NOMO-1 treated with dmso at 0.1 percent for 144 hours (cell line): ENCODE measurements around the gene DDX60.
"Not testable (repeated sequence)": the region's sequence is repeated elsewhere in the genome, so short reads cannot be mapped to it uniquely, and the experiment has no call there.

Source experiments
- DNase-seq: peaks from one replicate; lab custom pipeline; 2025; ENCODE audit not compliant: unreplicated experiment; lab: John Stamatoyannopoulos, UW

DDX60 gene

DNA sequence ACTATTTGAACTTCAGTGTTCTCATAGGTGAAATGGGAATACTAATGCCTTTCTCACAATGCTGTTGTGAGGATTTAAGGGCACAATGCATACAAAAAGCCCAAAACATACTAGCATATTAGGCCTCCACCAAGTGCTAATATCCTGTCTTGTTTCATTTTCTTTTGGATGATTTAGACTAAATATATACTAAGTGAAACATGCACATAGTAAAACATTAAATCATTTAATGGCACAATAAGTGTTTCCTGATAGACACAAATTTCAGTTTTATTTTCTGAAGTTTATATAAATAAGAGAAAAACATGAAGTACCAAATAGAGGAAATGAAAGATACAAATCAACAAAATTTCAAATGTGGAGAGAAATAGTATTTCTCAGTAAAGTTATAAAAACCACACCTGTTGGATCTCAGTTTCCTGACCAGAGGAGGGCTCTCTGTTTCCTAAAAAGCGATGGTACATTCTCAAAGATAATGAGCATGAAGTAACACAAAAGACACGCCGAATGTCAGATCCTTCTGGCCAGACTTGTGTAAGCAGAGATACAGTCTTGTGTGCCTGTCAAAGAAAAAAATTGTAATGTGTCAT, 25.1 kb downstream of the DDX60 start:
- no peak for DNase-seq

- DNase-seq, result no peak
Observed at GRCh38 chr4:168291242-168291641, 27.3 kb downstream of the DDX60 start.

DNA sequence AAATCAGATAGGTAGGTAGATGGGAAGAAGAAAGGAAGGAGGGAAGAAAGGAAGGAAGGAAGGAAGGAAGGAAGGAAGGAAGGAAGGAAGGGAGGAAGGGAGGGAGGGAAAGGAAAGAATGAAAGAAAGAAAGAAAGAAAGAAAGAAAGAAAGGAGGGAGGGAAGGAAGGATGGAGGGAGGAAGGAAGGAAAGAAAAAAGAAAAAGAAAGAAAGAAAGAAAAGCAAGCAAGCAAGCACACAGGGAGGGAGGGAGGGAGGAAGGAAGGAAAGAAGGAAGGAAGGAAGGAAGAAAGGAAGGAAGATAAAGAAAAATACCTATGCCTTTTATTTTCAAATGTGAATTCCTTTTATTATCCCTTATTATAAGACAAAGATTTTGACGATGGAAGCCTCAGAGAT, 32.7 kb downstream of the DDX60 start:
- DNase-seq, result not testable (repeated sequence)

DNA sequence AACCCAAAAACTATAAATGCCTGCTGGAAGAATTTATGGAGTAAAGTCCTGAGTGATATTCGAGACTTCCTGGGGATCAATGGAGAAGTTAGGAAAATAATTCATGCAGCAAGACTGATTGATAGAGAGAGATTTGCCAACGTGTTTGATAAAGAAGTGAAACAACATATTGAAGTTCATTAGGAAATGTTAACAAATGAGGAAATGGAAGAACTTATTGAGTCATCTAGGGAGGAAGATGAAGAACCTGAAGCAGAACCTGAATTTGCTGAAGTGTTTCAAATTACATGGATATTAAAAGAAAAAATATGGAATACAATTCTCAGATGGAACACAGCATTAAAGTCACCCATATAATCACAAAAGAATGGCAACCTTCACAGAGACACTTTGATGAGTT, 39.0 kb downstream of the DDX60 start:
- DNase-seq, result no peak

DNA sequence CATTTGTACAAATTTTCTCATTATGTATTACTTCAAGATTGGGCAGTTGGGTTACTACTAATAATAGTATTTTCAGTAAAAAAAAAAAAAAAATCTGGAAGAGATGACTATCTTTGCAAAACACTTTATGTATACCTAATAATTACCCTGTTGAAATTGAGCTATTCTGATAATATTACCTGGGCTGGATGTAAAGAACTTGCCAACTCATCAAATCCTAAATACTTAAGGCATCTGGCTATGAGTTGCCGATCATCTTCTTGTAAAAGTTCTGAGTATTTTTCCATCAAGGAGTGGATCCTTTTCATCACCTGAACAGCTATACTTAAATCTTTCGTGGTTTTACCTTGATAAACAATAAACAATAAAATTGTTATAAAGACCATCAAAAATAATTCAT, 42.7 kb downstream of the DDX60 start:
- no peak for DNase-seq

- DNase-seq, result no peak
Observed at GRCh38 chr4:168274871-168275270, 43.7 kb downstream of the DDX60 start.

- DNase-seq, result no peak
Observed at GRCh38 chr4:168273838-168274237, 44.7 kb downstream of the DDX60 start.

DNA sequence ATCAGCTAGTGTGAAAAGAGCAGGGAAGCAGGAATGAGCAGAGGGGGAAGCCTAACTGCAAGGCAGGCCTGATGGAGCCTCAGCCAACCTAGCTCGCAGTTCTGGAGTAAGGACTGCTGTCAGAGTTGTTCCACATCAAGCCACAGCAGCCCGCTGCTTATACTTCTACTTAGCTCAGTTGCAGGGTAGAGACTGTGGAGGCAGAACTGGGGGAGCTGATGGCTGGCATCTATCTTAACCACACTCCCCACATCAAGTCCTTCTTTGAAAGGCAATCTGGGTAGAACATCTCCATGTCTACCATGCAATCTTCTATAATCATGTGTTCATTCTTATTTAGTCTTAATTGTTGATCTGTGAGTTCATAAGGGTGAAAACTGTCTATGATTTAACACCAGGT, 46.1 kb downstream of the DDX60 start:
- DNase-seq, result no peak

DNA sequence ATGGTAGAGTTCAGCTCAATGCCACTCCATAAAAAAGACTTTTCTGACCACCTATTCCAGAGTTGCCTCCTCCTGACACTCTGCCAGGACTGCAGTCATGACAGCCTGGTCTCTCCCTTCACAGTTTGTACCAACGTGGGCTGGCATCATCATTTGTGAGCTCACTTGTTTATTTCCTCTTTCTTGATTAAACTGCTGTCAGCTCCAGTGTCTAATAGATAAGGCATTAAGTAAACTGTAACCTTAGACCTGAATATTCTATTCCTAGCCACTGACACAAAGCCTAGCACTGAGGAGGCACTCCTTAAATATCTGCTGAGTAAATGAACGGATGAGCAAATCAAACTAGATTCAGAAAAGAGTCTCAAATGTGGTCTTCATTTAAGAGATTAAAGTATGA, 48.7 kb downstream of the DDX60 start:
- no peak for DNase-seq

GRCh38 chr4:168265327-168265726, 53.2 kb downstream of the DDX60 start:
- DNase-seq, result no peak

DNA sequence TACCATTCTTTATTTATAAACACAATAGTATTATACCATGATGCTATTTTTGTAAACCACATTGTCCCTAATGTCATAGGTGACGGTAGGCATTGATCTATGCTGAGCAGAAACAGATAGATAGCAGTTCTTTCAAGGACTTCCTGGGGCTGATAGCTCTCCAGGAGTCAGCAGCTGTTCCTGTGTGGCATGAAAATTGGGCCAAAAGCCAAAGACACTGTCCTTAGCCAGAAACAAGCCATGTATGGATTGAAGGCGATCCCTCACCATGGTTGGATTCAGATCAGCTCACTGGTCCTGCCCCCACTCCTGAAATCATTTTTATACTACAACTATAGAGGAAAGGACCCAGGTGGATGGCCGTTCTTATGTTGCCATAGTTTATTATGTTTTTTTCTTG, 53.6 kb downstream of the DDX60 start:
- DNase-seq, result no peak

GRCh38 chr4:168263039-168263438, 55.5 kb downstream of the DDX60 start:
- DNase-seq, result no peak

DNA sequence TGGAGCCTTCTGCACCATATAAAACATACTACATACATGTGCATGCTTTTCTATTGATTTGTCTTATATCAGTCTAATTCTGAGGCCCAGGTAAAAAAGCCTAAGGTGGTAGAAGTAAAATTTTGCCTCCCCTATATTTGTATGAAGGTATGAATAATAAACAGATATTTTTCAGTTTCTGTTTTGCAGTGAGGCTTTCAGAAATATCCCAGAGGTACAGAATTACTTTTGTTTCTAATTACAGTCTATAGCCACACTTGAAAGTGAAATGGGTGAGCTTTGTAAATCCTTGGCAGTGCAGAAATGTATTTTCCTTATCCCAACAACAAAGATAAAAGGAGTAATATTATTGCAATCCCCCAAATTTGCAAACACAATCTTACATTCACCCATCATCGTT, 59.5 kb downstream of the DDX60 start:
- DNase-seq, result no peak

DNA sequence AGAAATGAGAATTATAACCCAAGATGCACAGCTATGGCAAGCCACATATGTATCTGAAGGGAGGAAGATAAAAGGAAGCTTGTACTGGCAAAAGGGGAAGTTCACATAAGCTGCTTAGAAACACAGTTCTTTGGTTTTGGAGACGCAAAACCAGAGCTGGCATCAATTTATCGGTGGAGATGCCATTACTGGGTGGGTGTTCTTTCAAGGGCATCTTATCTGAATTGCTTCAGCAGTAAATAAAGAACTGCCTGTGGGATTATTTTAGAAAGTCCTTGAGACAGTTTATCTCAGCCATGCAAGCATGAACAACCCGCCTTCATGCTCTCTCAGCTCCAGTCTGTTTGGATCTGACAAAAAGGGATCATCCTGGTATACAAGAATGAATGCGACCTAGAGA, 60.8 kb downstream of the DDX60 start:
- peak; percentile 21 for DNase-seq

GRCh38 chr4:168248176-168248710, 70.3 kb downstream of the DDX60 start:
- no peak for DNase-seq

DNA sequence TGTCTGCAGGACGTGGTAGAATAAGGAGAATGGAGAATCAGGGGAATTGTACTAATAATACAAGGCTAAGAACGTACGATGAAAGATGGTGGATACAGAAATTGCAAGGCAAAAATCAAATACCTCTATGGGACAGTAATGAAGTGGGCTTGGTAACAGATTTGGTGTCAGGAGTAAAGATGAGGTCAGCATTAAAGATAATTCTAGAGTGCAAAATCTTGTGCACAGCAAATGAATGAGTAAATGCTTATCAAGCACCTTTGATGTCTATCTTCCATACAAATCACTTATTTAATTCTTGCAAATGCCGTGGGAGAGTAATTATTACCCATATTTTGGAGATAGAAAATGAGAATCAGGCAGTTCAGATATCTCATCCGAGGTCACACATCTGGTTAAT, 70.9 kb downstream of the DDX60 start:
- no peak for DNase-seq

GRCh38 chr4:168241953-168242352, 76.6 kb downstream of the DDX60 start:
- DNase-seq, result no peak

GRCh38 chr4:168240821-168241220, 77.7 kb downstream of the DDX60 start:
- DNase-seq, result no peak

DNA sequence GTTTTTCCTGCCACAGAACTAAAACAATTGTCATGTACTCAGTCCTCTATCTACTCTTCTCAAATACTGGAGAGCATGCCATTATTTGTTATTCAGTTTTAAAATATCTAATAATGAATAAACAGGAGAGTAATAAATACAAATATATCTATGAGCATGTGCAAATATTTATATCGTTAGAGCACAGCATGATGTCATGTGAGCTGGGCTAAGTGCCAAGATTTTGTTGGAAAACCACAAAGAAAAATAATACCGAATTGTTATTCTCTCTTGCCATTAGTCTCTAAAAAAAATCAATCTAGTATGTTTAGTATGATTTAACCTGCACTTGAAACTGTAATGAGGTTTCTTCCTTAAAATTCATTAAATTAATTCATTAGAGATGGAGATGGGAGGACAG, 97.3 kb downstream of the DDX60 start:
- DNase-seq, result no peak

DNA sequence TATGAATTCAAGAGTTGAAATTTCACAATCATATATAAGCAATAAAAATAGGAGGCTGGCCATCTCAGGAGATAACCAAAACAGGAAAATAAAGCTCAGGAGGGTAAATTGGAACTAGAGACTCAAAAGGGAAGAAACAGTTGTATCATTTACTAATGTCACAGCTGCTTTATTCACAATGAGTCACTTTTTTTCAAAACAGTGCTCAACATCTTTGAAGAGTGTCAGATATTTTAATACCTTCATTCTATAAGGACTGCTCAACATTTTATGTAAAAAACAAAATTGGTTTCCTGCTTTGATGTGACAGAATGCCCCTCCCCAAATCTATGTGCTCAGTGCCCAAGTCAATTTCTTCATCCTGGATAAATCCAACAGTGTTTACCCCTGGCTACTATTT, 97.7 kb downstream of the DDX60 start:
- DNase-seq, result no peak

DNA sequence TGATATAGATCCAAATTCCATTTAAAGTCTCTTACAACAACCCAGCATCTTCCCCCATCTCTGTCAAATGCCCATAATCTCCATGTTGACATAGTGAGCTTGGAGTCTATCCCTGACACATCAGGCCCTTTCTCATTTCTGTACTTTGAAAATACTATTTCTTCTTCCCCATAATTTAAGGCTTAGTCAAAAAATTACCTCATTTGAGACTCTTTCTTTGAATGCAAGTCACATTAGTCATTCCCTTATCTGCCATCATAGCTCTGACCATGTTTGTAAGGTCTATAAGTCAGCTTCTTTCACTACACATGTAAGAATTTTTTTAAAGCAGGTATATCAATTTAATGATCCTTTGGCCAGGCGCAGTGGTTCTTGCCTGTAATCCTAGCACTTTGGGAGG, 99.9 kb downstream of the DDX60 start:
- DNase-seq, result no peak

DNA sequence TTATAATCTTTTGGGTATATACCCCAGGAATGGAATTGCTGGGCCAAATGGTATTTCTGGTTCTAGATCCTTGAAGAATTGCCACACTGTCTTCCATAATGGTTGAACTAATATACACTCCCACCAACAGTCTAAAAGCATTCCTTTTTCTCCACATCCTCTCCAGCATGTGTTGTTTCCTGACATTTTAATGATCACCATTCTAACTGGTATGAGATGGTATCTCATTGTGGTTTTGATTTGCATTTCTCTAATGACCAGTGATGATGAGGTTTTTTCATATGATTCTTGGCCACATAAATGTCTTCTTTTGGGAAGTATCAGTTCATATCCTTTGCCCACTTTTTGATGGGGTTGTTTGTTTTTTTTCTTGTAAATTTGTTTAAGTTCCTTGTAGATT, 105.0 kb downstream of the DDX60 start:
- DNase-seq, result not testable (repeated sequence)

GRCh38 chr4:168212656-168213055, 105.9 kb downstream of the DDX60 start:
- DNase-seq, result no peak
